SH-SY5Y (cell line): ENCODE data around the gene RNF149.

ENCODE experiments used
- GATA2 ChIP-seq: IDR thresholded peaks from 2 replicates; pipeline ENCODE4 v1.6.1; 2011; ENCODE audit warnings: mild to moderate bottlenecking, low read depth, low read length
- GATA3 ChIP-seq: IDR thresholded peaks from 2 replicates; pipeline ENCODE4 v1.6.1; 2011; ENCODE audit warnings: low read depth, mild to moderate bottlenecking, low read length, moderate library complexity

RNF149 gene

DNA sequence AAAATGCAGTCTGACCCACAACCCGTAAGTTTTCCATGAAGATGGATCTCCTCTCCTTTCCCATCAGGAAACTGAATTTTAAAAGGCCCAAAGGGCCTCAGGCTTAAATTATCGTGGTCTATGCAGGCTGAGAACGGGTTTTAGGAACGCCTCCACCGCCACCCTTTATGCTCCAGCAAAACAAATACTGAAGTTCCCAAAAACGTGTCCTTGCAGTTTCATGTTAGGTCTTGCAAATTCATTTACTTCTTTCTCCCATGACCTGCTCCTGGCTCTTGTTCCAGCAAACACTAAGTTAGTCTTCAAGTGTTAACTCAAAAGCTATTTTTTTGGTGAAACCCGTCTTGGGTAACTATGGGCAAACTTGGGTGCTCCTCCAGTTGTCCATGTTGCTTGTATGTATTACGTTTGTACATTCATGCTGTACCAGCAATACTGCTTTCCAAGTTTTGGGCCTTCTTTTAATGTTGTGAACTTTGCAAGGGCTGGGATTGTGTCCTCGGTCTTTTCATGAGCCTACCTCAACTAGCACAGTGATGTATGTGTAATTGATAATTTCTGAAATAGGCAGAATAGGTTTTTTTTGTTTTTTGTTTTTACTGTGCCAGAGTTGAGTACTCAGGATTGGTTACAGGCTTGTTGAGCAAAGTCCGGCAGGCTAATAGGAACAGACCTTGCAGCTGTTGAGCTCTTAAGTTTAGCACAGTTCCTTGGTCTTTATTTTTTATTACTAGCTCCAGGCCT is 1.8 kb upstream of the RNF149 start:
- TF ChIP-seq GATA2 (no peak), GATA3 (no peak)

DNA sequence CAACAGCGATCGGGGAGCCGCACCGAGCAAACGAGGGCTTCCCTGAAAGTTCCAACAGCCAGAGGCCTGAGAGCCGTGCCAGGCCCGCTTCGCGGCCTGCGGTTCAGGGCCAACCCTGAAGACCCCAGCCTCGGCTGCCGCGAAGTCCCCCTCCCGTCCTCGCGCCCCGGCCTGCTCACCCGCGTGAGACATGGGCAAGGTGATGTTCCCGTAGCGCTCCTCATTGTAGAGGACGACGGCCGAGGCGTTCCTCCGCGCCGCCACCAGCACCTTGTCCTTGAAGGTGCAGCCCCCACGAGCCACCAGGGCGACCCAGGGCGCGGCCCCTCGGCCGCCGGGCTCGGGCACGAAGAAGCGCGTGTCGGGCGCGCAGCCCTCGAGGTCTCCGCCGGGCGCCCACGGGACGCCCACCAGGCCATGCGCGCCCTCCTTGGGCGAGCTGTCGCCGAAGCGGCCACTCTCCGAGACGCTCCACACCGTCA is 510 bp downstream of the RNF149 start:
- no peak for TF ChIP-seq GATA2
- no peak for TF ChIP-seq GATA3

DNA sequence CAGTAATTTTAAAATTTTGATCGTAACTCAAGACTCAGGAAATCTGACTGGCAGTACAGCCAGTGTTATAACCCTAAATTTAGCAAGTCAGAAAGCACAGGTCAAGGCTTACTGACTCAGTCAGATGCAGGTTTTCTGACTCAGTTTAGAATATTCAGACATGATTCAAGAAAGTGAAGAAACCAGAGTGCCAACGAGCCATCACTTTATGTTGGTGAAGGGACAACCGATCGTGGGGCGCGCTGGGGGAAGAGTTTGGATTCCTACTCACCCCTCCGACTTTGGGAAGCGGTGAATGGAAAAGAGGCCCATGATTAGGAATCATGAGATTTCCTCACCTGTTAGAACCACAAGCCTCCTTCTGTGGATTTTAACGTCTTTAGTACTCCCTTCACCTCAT is 998 bp downstream of the RNF149 start:
- TF ChIP-seq GATA2 (no peak), GATA3 (no peak)

DNA sequence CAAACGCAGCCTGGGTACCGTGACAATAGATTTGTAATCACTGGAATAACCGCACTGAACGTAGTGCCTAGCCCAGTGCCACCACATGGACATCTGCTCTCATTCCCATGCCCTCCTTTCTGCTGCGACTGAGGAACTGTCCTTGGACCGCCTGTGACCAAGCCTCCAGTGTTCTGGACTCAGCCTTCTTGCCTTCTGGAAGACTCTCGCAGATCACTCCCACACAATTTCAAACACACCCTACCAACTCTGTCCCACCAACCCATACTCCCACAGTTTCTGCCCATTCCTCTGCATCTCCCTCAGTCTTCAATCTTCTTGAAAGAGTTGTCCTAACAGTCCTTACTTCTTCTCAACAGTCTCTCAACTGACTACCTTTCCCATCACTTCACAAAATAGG is 2.1 kb downstream of the RNF149 start:
- TF ChIP-seq GATA2 (no peak), GATA3 (no peak)

DNA sequence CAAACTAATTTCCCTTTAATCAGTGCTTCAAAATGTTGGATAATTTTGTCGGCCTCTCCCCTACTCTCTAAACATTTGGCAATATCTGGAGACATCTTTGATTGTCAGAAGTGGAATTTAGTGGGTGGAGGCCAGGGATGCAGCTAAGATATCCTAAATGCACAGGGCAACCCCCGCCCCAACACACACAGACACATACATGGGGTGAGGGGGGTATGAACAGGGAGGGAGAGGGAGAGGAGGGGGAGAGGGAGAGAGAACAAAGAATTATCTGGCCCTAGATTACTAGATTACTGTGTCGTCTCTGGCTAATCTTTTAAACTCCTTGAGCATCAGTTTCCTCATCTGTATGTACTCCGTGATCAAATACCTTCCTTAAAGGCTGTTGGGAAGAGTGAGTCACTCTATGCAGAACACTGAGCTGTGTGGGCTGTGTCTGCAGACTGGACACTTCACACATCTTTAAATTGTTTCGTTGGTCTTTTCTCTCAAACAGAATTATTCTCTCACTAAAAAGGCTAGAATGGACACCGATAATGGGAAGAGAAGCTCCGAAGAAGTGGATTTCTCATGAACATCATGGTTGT is 2.9 kb downstream of the RNF149 start:
- no peak for TF ChIP-seq GATA2
- TF ChIP-seq GATA3, result no peak

DNA sequence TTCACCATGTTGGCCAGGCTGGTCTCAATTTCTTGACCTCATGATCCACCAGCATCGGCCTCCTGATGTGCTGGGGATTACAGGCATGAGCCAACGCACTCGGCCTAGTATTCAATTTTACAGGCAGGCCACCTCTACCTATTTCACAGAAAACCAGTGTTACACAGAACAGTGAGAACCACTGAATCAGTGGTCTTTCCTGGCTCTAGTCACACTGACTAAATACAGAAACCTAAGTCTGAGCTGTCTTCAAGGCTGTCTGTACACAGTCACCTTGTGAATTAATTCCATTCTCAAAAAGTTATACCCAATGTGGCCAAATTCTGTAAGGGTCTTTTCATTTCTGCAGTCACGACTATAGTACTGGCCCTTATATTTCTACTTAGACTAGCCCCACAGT is 3.5 kb downstream of the RNF149 start:
- TF ChIP-seq GATA3 (no peak), GATA2 (no peak)

DNA sequence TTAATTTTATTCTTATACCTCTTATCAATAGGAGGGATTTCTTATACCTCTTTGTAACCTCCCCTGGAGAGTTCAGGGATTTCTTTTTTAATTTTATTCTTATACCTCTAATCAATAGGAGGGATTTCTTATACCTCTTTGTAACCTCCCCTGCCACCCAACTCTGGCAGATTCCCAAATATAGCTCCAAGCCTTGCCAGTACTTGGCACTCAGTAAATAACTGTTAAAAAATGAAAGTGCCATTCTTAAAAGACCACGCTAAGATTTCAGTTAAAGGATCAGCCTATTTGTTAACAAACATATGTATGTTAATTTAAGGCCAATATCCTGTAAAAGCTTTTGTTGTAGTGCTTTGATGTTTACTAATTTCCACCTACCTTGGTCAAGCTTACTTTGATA is 4.8 kb downstream of the RNF149 start:
- TF ChIP-seq GATA3 (no peak), GATA2 (no peak)

DNA sequence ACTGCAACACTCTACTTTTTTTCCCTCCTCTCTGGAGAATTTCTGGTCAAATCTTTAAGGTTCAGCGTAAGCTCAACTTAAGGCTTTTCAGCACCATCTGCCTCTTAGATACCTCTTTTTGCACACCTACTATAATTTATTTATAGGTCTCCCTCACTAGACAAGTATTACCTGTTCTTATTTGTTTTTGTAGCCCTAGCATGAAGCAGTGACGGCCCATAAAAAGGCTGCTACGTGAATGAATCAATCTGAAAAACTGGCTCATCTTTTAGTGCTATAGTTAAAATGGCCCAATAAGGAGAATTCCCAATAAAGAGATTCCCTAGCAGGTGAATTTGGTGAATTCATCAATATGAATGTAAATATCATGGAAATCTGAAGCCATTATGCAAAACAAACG is 6.5 kb downstream of the RNF149 start:
- TF ChIP-seq GATA3 (no peak), GATA2 (no peak)

DNA sequence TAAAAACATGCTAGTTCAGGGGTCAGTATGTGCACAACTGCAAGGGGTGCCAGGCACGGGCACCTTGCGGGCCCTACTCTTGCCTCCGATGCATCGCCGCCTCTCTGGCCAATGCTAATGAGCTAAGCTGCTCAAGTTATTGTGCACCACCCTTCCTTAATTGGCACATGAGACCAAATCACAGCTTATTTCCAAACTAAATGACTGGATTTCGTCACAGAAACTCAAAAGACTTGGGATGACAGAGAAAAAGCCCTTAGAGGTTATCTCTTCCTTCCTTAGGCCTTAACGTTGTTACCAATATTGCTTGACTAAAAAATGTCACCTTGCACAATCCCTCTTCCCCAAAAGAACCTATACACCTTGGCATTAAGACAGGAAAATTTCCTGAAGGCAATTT is 7.7 kb downstream of the RNF149 start:
- TF ChIP-seq GATA2 (no peak), GATA3 (no peak)

DNA sequence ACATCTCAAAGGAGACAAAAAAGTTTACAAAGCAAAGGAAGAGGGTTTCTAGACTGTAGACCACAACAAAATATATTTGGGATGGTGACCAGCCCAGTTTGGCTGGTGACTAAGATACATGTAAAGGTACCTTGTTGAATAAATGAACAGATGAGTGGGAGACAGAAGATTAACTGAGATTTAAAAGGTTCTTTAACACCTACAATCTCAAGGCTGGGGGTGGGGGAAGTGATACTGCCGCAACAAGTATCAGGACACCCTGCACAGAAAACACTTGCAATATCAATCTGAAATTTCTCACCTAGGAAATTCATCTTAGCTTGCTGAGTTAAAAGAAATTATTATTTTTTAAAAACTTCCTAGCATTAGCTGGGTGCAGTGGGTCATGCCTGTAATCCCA is 8.3 kb downstream of the RNF149 start:
- TF ChIP-seq GATA3 (no peak), GATA2 (no peak)

DNA sequence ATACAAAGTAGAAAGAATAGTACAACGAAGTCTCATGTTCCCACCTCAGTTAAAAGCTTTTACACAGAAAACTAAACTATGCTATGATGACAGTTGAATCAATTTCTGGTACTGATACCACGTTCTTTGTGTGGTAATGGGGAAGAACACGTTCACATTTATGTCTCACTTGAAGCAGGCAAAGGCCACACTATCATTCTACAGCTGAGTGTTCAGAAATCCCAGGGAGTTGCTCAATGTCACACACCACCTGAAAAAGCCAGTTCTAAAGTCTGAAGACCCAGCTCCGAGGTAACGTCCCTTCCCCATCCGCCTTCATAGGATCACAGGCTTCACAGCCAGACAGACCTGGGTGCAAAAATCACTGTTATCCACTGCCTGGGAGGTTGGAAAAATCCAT is 8.9 kb downstream of the RNF149 start:
- TF ChIP-seq GATA3 (no peak), GATA2 (no peak)

DNA sequence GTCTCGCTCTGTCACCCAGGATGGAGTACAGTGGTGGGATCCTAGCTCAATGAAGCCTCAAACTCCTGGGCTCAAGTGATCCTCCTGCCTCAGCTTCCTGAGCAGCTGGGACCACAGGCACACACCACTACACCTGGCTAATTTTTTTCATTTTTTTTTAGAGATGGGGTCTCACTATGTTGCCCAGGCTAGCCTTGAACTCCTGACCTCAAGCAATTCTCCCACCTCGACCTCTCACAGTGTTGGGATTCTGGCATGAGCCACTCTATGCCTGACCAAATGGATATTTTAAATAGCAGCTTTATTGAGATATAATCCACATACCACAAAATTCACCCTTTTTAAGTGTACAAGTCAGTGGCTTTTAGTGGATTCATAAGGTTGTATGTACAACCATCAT is 11.1 kb downstream of the RNF149 start:
- no peak for TF ChIP-seq GATA2
- no peak for TF ChIP-seq GATA3

DNA sequence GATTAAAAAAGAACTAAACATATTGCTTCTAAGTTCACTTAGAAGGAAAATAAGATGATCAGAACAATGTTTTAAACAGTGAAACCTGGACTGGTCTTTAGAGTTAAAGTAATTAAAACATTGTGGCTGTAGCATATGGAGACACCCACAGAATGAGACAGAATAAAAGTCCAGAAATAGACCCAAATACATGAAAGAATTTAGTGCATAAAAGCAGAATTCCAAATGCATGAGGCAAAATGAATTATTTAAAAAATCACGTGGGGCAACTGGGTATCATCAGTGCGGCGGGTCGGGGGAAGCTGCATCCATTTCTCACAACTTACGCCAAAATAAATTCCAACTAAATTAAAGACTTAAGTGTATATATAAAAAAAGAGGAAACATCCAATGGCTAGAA is 12.1 kb downstream of the RNF149 start:
- TF ChIP-seq GATA3 (no peak), GATA2 (no peak)

DNA sequence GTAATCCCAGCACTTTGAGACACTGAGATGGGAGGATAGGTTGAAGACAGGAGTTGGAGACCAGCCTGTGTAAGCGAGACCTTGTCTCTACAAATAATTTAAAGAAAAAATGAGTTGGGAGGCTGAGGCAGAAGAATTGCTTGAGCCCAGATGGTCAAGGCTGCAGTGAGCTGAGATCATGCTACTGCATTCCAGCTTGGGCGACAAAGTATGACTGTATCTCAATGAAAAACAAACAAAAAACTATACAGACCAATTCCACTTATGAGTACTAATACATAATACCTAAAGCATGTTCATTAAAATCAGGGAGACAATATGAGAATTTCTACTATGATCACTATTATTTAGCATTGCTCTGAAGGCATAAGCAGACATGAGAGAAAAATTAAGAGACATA is 12.6 kb downstream of the RNF149 start:
- TF ChIP-seq GATA3 (no peak), GATA2 (no peak)

DNA sequence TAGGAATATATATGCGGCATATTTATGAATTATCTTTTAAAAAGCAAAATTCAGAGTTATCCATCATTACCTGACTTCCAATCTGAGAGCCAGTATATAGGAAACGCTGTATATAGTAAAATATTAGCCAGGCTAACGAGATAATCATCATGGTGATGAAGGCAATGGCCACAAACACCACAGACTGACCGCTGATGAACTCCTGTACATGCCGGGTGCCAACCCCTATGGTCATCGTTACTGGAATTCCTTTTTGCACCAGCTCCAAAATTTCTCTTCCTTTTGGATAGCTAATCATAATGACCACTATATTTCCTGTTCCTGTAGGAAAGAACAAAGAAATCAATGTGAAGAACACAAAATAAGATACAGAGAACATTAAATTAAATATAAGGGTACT is 13.6 kb downstream of the RNF149 start:
- no peak for TF ChIP-seq GATA2
- no peak for TF ChIP-seq GATA3

DNA sequence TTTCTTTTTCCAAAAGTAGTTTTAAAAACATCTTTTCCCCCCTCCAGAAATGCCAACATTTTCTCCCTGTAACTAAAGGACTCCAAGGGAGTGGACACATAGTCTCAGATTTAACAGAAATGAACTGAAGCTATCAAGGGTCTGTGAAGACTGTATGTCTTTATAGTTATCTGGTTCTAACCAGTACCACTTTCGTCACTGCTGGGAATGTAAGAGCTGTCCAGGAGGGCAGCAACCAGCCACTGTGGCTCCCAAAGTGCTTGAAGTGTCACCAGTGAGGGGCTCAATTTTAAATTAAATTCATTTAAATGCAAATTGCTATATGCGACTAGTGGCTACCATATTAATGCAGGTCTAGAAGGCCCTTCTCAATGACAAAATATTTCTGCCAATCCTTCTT is 15.0 kb downstream of the RNF149 start:
- TF ChIP-seq GATA3 (no peak), GATA2 (no peak)

DNA sequence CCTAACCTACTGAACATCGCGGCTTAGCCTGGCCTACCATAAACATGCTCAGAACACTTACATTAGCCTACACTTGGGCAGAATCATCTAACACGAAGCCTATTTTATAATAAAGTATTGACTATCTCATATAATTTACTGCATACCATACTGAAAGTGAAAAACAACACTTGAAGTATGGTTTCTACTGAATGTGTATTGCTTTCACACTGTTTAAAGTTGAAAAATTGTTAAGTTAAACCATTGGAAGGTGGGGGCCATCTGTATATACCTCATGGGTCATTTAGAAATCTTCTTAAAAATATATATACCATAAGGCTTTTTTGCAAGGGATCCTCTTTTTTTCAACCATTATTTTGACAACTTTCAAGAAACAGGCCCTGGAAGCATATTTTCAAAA is 16.5 kb downstream of the RNF149 start:
- TF ChIP-seq GATA2, result no peak
- no peak for TF ChIP-seq GATA3
